Breast epithelium (tissue), 4 donors: ENCODE data around the gene ALOX15B. TPM values are rescaled to one million over a fixed set of nuclear protein-coding genes. Genes with fewer than 3 reads are reported as not detected.
A peak's percentile ranks its signal among the peaks of the same experiment; 100 is the strongest.
"Not testable (repeated sequence)": the region's sequence is repeated elsewhere in the genome, so short reads cannot be mapped to it uniquely, and the experiment has no call there.

ENCODE experiments used
- DNase-seq, 2 donors: peaks; one replicate each; pipeline ENCODE4 v3.0.0-alpha.2; 2019; ENCODE audit warnings: low spot score in 2 of 2
- H3K27ac ChIP-seq, 2 donors: fragments of 200-600 bp; sonication (generic) in 1 of 2; one replicate each; pipeline ENCODE4 v1.5.1; 2016 to 2019; ENCODE audit warnings: mild to moderate bottlenecking in 1 of 2
- H3K27me3 ChIP-seq, 2 donors: fragments of 200-600 bp; sonication (generic) in 1 of 2; one replicate each; pipeline versions ENCODE4 v1.5.1 to v1.6.0; 2017 to 2019; ENCODE audit warnings: control low read depth in 1 of 2, mild to moderate bottlenecking in 1 of 2
- H3K36me3 ChIP-seq: fragments of 200-600 bp; one replicate; pipeline ENCODE4 v1.5.1; 2019
- H3K4me1 ChIP-seq, 2 donors: fragments of 200-600 bp; sonication (generic); one replicate each; pipeline ENCODE4 v1.5.1; 2016 to 2019; ENCODE audit warnings: control low read depth in 1 of 2
- H3K4me3 ChIP-seq, 3 donors: fragments of 200-600 bp; sonication (generic); 1 replicate in 2 of 3; 2 replicates in 1 of 3; pipeline ENCODE4 v1.5.1; 2016 to 2019; ENCODE audit warnings: mild to moderate bottlenecking in 3 of 3, moderate library complexity in 2 of 3
- H3K9me3 ChIP-seq, 2 donors: fragments of 200-600 bp; sonication (generic) in 1 of 2; one replicate each; pipeline ENCODE4 v1.5.1; 2016 to 2019; ENCODE audit warnings: control low read depth in 1 of 2
- CTCF ChIP-seq, 3 donors: fragments of 450-650 bp; IDR thresholded peaks; one replicate each; pipeline ENCODE4 v1.5.1; 2016 to 2017; ENCODE audit warnings: antibody characterized with exemption in 3 of 3, mild to moderate bottlenecking in 3 of 3, moderate library complexity in 3 of 3
- POLR2A ChIP-seq: fragments of 450-650 bp; IDR thresholded peaks from one replicate; pipeline ENCODE4 v1.6.1; 2016; ENCODE audit warnings: antibody characterized with exemption, mild to moderate bottlenecking, moderate library complexity
- POLR2AphosphoS5 ChIP-seq, 3 donors: sonication (generic); formaldehyde crosslinking; IDR thresholded peaks; one replicate each; pipeline ENCODE4 v1.6.1; 2017; ENCODE audit warnings: antibody characterized with exemption in 3 of 3
- intact Hi-C: fragments of 100-400 bp; cut with DNase I; formaldehyde crosslinking; loops from one replicate; pipeline ENCODE4 v1.15.1; 2023; ENCODE audit warnings: low total_unique reads
- total RNA-seq, 3 donors: library from RNA; depleted of rRNA; stranded (reverse); fragments of >200 nt; gene quantifications; one replicate each; pipeline ENCODE4 v1.1.0, GENCODE V29; 2016

Gene ALOX15B
- total RNA-seq, 3 donors from 2014 or later = 3.3 to 38.3 (median 12.3) TPM

GRCh38 chr17:8073627-8074484 is 35.0 kb downstream of the ALOX15B start:
- Histone ChIP-seq H3K36me3 (no peaks in the 10 kb centered on the region), H3K4me1 (peaks cover 0 to 2% of the 10 kb centered on the region in 2 donors), H3K27me3 (peaks cover 9 to 68% of the 10 kb centered on the region in 2 donors), H3K27ac (no peak overlapping the region), H3K4me3 (peak overlapping the region in 2 of 3 donors; percentile 21 to 54), H3K9me3 (no peaks in the 10 kb centered on the region)
- TF ChIP-seq POLR2A = no peak
- TF ChIP-seq CTCF (IDR thresholded peaks at IDR 0.05) = peak; percentile 40 to 80 (median 64)
- no peak for TF ChIP-seq POLR2AphosphoS5 (IDR thresholded peaks at IDR 0.05)
- intact Hi-C loops = no loop called here
- peak; percentile 39 to 76 for DNase-seq

GRCh38 chr17:8074554-8074953 is 35.7 kb downstream of the ALOX15B start:
- no peak for DNase-seq
- intact Hi-C loops = no loop called here
- TF ChIP-seq POLR2A = no peak
- no peaks in the 10 kb centered on the region for H3K36me3 ChIP-seq
- no peaks in the 10 kb centered on the region for H3K9me3 ChIP-seq
- peaks cover 9 to 71% of the 10 kb centered on the region in 2 donors for H3K27me3 ChIP-seq
- H3K4me3 ChIP-seq = no peak overlapping the region
- no peak overlapping the region for H3K27ac ChIP-seq
- H3K4me1 ChIP-seq = peaks cover 0 to 2% of the 10 kb centered on the region in 2 donors

- intact Hi-C loops = no loop called here
- DNase-seq = no peak
- Histone ChIP-seq H3K9me3 (no peaks in the 10 kb centered on the region), H3K27ac (no peak overlapping the region), H3K4me1 (peaks cover 0 to 2% of the 10 kb centered on the region in 2 donors), H3K27me3 (peaks cover 9 to 71% of the 10 kb centered on the region in 2 donors), H3K36me3 (no peaks in the 10 kb centered on the region), H3K4me3 (no peak overlapping the region)
- no peak for TF ChIP-seq POLR2AphosphoS5 (IDR thresholded peaks at IDR 0.05)
- TF ChIP-seq CTCF (IDR thresholded peaks at IDR 0.05) = no peak
- no peak for TF ChIP-seq POLR2A
Measured at GRCh38 chr17:8075081-8075480, 36.2 kb downstream of the ALOX15B start.

GRCh38 chr17:8075574-8076342 is 36.9 kb downstream of the ALOX15B start:
- Histone ChIP-seq H3K27ac (no peak overlapping the region), H3K27me3 (peaks cover 9 to 71% of the 10 kb centered on the region in 2 donors), H3K4me3 (no peak overlapping the region), H3K4me1 (peaks cover 0 to 2% of the 10 kb centered on the region in 2 donors), H3K36me3 (no peaks in the 10 kb centered on the region), H3K9me3 (no peaks in the 10 kb centered on the region)
- intact Hi-C loops = no loop called here
- no peak for DNase-seq
- TF ChIP-seq POLR2AphosphoS5 (IDR thresholded peaks at IDR 0.05) (no peak), POLR2A (no peak), CTCF (IDR thresholded peaks at IDR 0.05) (no peak)

GRCh38 chr17:8076502-8077266 is 37.8 kb downstream of the ALOX15B start:
- Histone ChIP-seq H3K27ac (no peak overlapping the region), H3K36me3 (no peaks in the 10 kb centered on the region), H3K4me1 (peaks cover 0 to 2% of the 10 kb centered on the region in 2 donors), H3K4me3 (no peak overlapping the region), H3K9me3 (no peaks in the 10 kb centered on the region), H3K27me3 (peaks cover 9 to 64% of the 10 kb centered on the region in 2 donors)
- TF ChIP-seq CTCF (IDR thresholded peaks at IDR 0.05) (no peak), POLR2AphosphoS5 (IDR thresholded peaks at IDR 0.05) (no peak), POLR2A (no peak)
- intact Hi-C loops = no loop called here
- DNase-seq = no peak

GRCh38 chr17:8077939-8078338 is 39.1 kb downstream of the ALOX15B start:
- H3K4me3 ChIP-seq, intact Hi-C loops, H3K27ac ChIP-seq, H3K36me3 ChIP-seq, H3K9me3 ChIP-seq, DNase-seq, H3K4me1 ChIP-seq: not testable (repeated sequence)
- H3K27me3 ChIP-seq = peaks cover 2 to 52% of the 10 kb centered on the region in 2 donors
